Mesendoderm (in vitro differentiated cells): ENCODE results near the gene GABRR2.

Source experiments
- DNase-seq: peaks from one replicate; pipeline ENCODE4 v3.0.0; 2013
- H2AK5ac ChIP-seq: 2 replicates; pipeline ENCODE4 v1.6.1; 2013; ENCODE audit warnings: low read length, inconsistent platforms
- H2BK120ac ChIP-seq: 2 replicates; pipeline ENCODE4 v1.6.1; 2013; ENCODE audit warnings: low read depth, mild to moderate bottlenecking, low read length, moderate library complexity, mixed read lengths
- H2BK15ac ChIP-seq: replicated peaks from 2 replicates; pipeline ENCODE4 v1.6.1; 2013; ENCODE audit warnings: low read depth, mild to moderate bottlenecking, moderate library complexity
- H2BK5ac ChIP-seq: 2 replicates; pipeline ENCODE4 v1.6.1; 2013; ENCODE audit warnings: low read length, inconsistent platforms
- H3K18ac ChIP-seq: 2 replicates; pipeline ENCODE4 v1.6.1; 2013; ENCODE audit warnings: mild to moderate bottlenecking, low read length, mixed read lengths
- H3K23ac ChIP-seq: one replicate; pipeline ENCODE4 v1.6.1; 2013; ENCODE audit warnings: low read length
- H3K27ac ChIP-seq: 2 replicates; pipeline ENCODE4 v1.5.1; 2013; ENCODE audit warnings: low read depth, mild to moderate bottlenecking, inconsistent platforms, low read length, moderate library complexity
- H3K27me3 ChIP-seq: 2 replicates; pipeline ENCODE4 v1.6.1; 2013; ENCODE audit warnings: low read length, control low read depth, mild to moderate bottlenecking, inconsistent platforms; ENCODE audit not compliant: insufficient read depth, poor library complexity
- H3K36me3 ChIP-seq: 2 replicates; pipeline ENCODE4 v1.6.1; 2013; ENCODE audit warnings: low read length, inconsistent platforms; ENCODE audit not compliant: control insufficient read depth, insufficient read depth
- H3K4ac ChIP-seq: one replicate; pipeline ENCODE4 v1.6.1; 2013; ENCODE audit warnings: low read depth, mild to moderate bottlenecking, low read length, moderate library complexity
- H3K4me1 ChIP-seq: 2 replicates; pipeline ENCODE4 v1.6.1; 2013; ENCODE audit warnings: low read depth, low read length, inconsistent platforms; ENCODE audit not compliant: control insufficient read depth
- H3K4me2 ChIP-seq: 2 replicates; pipeline ENCODE4 v1.6.1; 2013; ENCODE audit warnings: low read length
- H3K4me3 ChIP-seq: 2 replicates; pipeline ENCODE4 v1.5.1; 2013; ENCODE audit warnings: mild to moderate bottlenecking, low read length
- H3K56ac ChIP-seq: one replicate; pipeline ENCODE4 v1.6.1; 2013; ENCODE audit warnings: low read length
- H3K79me1 ChIP-seq: 2 replicates; pipeline ENCODE4 v1.6.1; 2013; ENCODE audit warnings: low read length, inconsistent platforms
- H3K79me2 ChIP-seq: 2 replicates; pipeline ENCODE4 v1.6.1; 2013; ENCODE audit warnings: mild to moderate bottlenecking, low read length; ENCODE audit not compliant: control insufficient read depth, insufficient read depth
- H3K9ac ChIP-seq: 2 replicates; pipeline ENCODE4 v1.6.1; 2013; ENCODE audit warnings: low read length, inconsistent platforms
- H4K5ac ChIP-seq: one replicate; pipeline ENCODE4 v1.6.1; 2013; ENCODE audit warnings: low read length
- H4K8ac ChIP-seq: one replicate; pipeline ENCODE4 v1.6.1; 2013; ENCODE audit warnings: low read depth, mild to moderate bottlenecking, control low read depth, low read length, moderate library complexity
- WGBS: extraction: QIAGEN DNeasy Blood & Tissue Kit; methylation state at CpG from one replicate; pipeline ENCODE4 v1.1.7; 2013; ENCODE audit warnings: low lambda C conversion rate, missing lambda C conversion rate; ENCODE audit not compliant: insufficient coverage; ENCODE audit errors: extremely low coverage; 5-methylcytosine and 5-hydroxymethylcytosine counted together

The GABRR2 gene

GRCh38 chr6:89212472-89212871, 102.6 kb downstream of the GABRR2 start:
- Histone ChIP-seq H3K79me2 (no peaks in the 10 kb centered on the region), H3K56ac (no peak overlapping the region), H3K4me3 (no peak overlapping the region), H3K27ac (no peak overlapping the region), H3K79me1 (no peaks in the 10 kb centered on the region), H3K4ac (no peak overlapping the region), H3K36me3 (no peaks in the 10 kb centered on the region), H3K4me2 (no peak overlapping the region), H2BK120ac (no peak overlapping the region), H2AK5ac (no peak overlapping the region), H3K9ac (no peak overlapping the region), H4K5ac (no peak overlapping the region), H3K18ac (no peak overlapping the region), H2BK15ac (no peak overlapping the region), H3K4me1 (no peaks in the 10 kb centered on the region), H2BK5ac (no peak overlapping the region), H3K27me3 (no peaks in the 10 kb centered on the region), H4K8ac (no peak overlapping the region), H3K23ac (no peak overlapping the region)
- no peak for DNase-seq
- WGBS = no CpG with 5 or more reads among the region's 5 CpGs

- DNase-seq = no peak
- Histone ChIP-seq H2BK5ac (no peak overlapping the region), H2AK5ac (no peak overlapping the region), H4K5ac (no peak overlapping the region), H3K79me1 (no peaks in the 10 kb centered on the region), H2BK120ac (no peak overlapping the region), H3K27ac (no peak overlapping the region), H3K4me1 (no peaks in the 10 kb centered on the region), H3K56ac (no peak overlapping the region), H3K79me2 (no peaks in the 10 kb centered on the region), H3K9ac (no peak overlapping the region), H3K23ac (no peak overlapping the region), H3K4me3 (no peak overlapping the region), H3K4ac (no peak overlapping the region), H3K36me3 (no peaks in the 10 kb centered on the region), H2BK15ac (no peak overlapping the region), H4K8ac (no peak overlapping the region), H3K27me3 (no peaks in the 10 kb centered on the region), H3K4me2 (no peak overlapping the region), H3K18ac (no peak overlapping the region)
- no CpG with 5 or more reads among the region's 6 CpGs for WGBS
Observed at GRCh38 chr6:89209457-89209856, 105.6 kb downstream of the GABRR2 start.

DNA sequence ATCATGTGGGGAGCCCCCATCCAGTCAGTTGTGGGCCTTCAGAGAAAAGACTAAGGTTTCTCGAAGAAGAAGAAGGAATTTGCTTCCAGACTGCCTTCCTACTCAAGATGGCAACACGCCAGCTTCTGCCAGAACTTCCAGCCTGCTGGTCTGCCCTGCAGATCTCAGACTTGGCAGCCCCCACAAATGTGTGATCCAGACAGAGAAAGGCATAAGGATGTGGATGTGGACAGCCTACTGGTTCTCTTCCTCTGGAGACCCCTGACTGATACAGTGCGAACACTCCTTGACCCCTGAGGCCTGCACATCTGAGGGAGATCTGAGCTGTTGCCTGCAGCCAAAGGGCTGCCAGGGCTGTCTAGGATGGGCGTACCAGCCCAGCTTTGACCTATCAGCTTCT, 106.5 kb downstream of the GABRR2 start:
- Histone ChIP-seq H3K79me2 (no peaks in the 10 kb centered on the region), H2AK5ac (no peak overlapping the region), H3K4ac (no peak overlapping the region), H3K56ac (no peak overlapping the region), H4K8ac (no peak overlapping the region), H2BK120ac (no peak overlapping the region), H3K36me3 (no peaks in the 10 kb centered on the region), H4K5ac (no peak overlapping the region), H2BK15ac (no peak overlapping the region), H3K4me2 (no peak overlapping the region), H3K4me3 (no peak overlapping the region), H3K9ac (no peak overlapping the region), H3K23ac (no peak overlapping the region), H3K79me1 (no peaks in the 10 kb centered on the region), H3K4me1 (no peaks in the 10 kb centered on the region), H2BK5ac (no peak overlapping the region), H3K18ac (no peak overlapping the region), H3K27ac (no peak overlapping the region), H3K27me3 (no peaks in the 10 kb centered on the region)
- no peak for DNase-seq
- no CpG with 5 or more reads among the region's 4 CpGs for WGBS
